Esophagus squamous epithelium (tissue), 5 donors: ENCODE results near the gene ATP8B1. TPM values are rescaled to one million over a fixed set of nuclear protein-coding genes. Genes with fewer than 3 reads are reported as not detected.
"Not testable (repeated sequence)": the region's sequence is repeated elsewhere in the genome, so short reads cannot be mapped to it uniquely, and the experiment has no call there.

Experiments used
- DNase-seq: peaks from one replicate; lab custom pipeline; 2025; lab: John Stamatoyannopoulos, UW
- H3K27ac ChIP-seq, 4 donors: fragments of 200-600 bp; sonication (generic); one replicate each; pipeline ENCODE4 v1.5.1; 2016 to 2019; ENCODE audit warnings: mild to moderate bottlenecking in 1 of 4
- H3K27me3 ChIP-seq, 4 donors: fragments of 200-600 bp; sonication (generic); 1 replicate in 3 of 4; 2 replicates in 1 of 4; pipeline versions ENCODE4 v1.5.1 to v1.6.0; 2017 to 2021; ENCODE audit warnings: antibody characterized with exemption in 1 of 4
- H3K36me3 ChIP-seq, 3 donors: fragments of 200-600 bp; sonication (generic); one replicate each; pipeline ENCODE4 v1.5.1; 2016 to 2019
- H3K4me1 ChIP-seq, 3 donors: fragments of 200-600 bp; sonication (generic); one replicate each; pipeline ENCODE4 v1.5.1; 2017 to 2019
- H3K4me3 ChIP-seq, 4 donors: fragments of 200-600 bp; sonication (generic); 1 replicate in 3 of 4; 2 replicates in 1 of 4; pipeline ENCODE4 v1.5.1; 2016 to 2019; ENCODE audit warnings: mild to moderate bottlenecking in 2 of 4, moderate library complexity in 1 of 4
- H3K9me3 ChIP-seq, 3 donors: fragments of 200-600 bp; sonication (generic); one replicate each; pipeline ENCODE4 v1.5.1; 2016 to 2019
- CTCF ChIP-seq, 6 experiments: fragments of 450-650 bp in 4 of 6; fragments of 200-600 bp in 2 of 6; sonication (generic) in 2 of 6; IDR thresholded peaks; one replicate each; pipeline ENCODE4 v1.5.1; 2016 to 2019; ENCODE audit warnings: antibody characterized with exemption in 6 of 6, mild to moderate bottlenecking in 4 of 6, moderate library complexity in 4 of 6
- POLR2A ChIP-seq, 4 donors: fragments of 450-650 bp; IDR thresholded peaks; one replicate each; pipeline ENCODE4 v1.6.1; 2017; ENCODE audit warnings: antibody characterized with exemption in 4 of 4, mild to moderate bottlenecking in 4 of 4, moderate library complexity in 3 of 4
- WGBS, 2 donors: methylation state at CpG; one replicate each; pipeline ENCODE4 v1.1.5; 2018; 5-methylcytosine and 5-hydroxymethylcytosine counted together
- intact Hi-C: fragments of 100-400 bp; cut with DNase I; formaldehyde crosslinking; loops from one replicate; pipeline ENCODE4 v1.15.0; 2022
- total RNA-seq, 4 donors: library from RNA; depleted of rRNA; stranded (reverse); fragments of >200 nt; gene quantifications; one replicate each; pipeline ENCODE4 v1.1.0, GENCODE V29; 2016
- donor health status: DM: yes; HTN: yes; CAD: no.

ATP8B1 gene
- total RNA-seq, 4 donors from 2014 or later = 20.2 to 39.1 (median 35.6) TPM

- Histone ChIP-seq H3K4me1 (peaks cover 7 to 67% (median 36%) of the 10 kb centered on the region in 3 donors), H3K9me3 (peaks cover 0 to 6% (median 5%) of the 10 kb centered on the region in 3 donors), H3K27ac (no peak overlapping the region), H3K4me3 (no peak overlapping the region), H3K36me3 (peaks cover 0 to 7% (median 0%) of the 10 kb centered on the region in 3 donors), H3K27me3 (no peaks in the 10 kb centered on the region)
- no peak for TF ChIP-seq POLR2A (IDR thresholded peaks at IDR 0.05)
- no peak for TF ChIP-seq CTCF (IDR thresholded peaks at IDR 0.05)
- intact Hi-C loops = no loop called here
- 86 to 100% methylated on average over 1 of the region's 2 CpGs for WGBS, 2 donors
- DNase-seq = no peak
Measured at GRCh38 chr18:57741273-57741672, 61.8 kb downstream of the ATP8B1 start.

GRCh38 chr18:57738078-57738477 lies 65.0 kb downstream of the ATP8B1 start:
- TF ChIP-seq CTCF (IDR thresholded peaks at IDR 0.05) (no peak), POLR2A (IDR thresholded peaks at IDR 0.05) (no peak)
- peaks cover 0 to 6% (median 5%) of the 10 kb centered on the region in 3 donors for H3K9me3 ChIP-seq
- peaks cover 0 to 7% (median 0%) of the 10 kb centered on the region in 3 donors for H3K36me3 ChIP-seq
- DNase-seq = no peak
- H3K27ac ChIP-seq = peak overlapping the region; percentile 57 to 81 (median 72)
- 23 to 39% methylated on average over 7 of the region's 7 CpGs for WGBS, 2 donors
- peak overlapping the region in 1 of 4 donors; percentile 2 for H3K4me3 ChIP-seq
- peaks cover 0 to 36% (median 19%) of the 10 kb centered on the region in 3 donors for H3K4me1 ChIP-seq
- intact Hi-C loops = loop anchor here (10.0 kb wide), 1 partner anchor 67 kb away; the partner anchor contains the start of gene ATP8B1
- no peaks in the 10 kb centered on the region for H3K27me3 ChIP-seq

- Histone ChIP-seq H3K9me3 (peaks cover 0 to 6% (median 5%) of the 10 kb centered on the region in 3 donors), H3K4me1 (peaks cover 0 to 31% (median 19%) of the 10 kb centered on the region in 3 donors), H3K27me3 (no peaks in the 10 kb centered on the region), H3K27ac (peak overlapping the region; percentile 57 to 81 (median 72)), H3K4me3 (peak overlapping the region in 1 of 4 donors; percentile 2), H3K36me3 (peaks cover 0 to 7% (median 0%) of the 10 kb centered on the region in 3 donors)
- peak; percentile 6 for DNase-seq
- intact Hi-C loops = loop anchor here (10.0 kb wide), 1 partner anchor 67 kb away; the partner anchor contains the start of gene ATP8B1
- TF ChIP-seq CTCF (IDR thresholded peaks at IDR 0.05) (no peak), POLR2A (IDR thresholded peaks at IDR 0.05) (peak in 1 of 4 donors; percentile 30)
- 18 to 25% methylated on average over 7 to 8 of the region's 8 CpGs for WGBS, 2 donors
Measured at GRCh38 chr18:57737400-57738060, 65.6 kb downstream of the ATP8B1 start.

GRCh38 chr18:57735042-57735441 lies 68.1 kb downstream of the ATP8B1 start:
- intact Hi-C loops = loop anchor here (10.0 kb wide), 1 partner anchor 70 kb away; the partner anchor contains the start of gene ATP8B1
- H3K9me3 ChIP-seq, DNase-seq, H3K27me3 ChIP-seq, H3K27ac ChIP-seq, H3K4me3 ChIP-seq: not testable (repeated sequence)
- H3K4me1 ChIP-seq = peaks cover 0 to 36% (median 19%) of the 10 kb centered on the region in 3 donors
- WGBS, 2 donors = 95 to 97% methylated on average over 15 to 16 of the region's 18 CpGs
- peaks cover 0 to 10% (median 0%) of the 10 kb centered on the region in 3 donors for H3K36me3 ChIP-seq

GRCh38 chr18:57733861-57734260 lies 69.3 kb downstream of the ATP8B1 start:
- no peaks in the 10 kb centered on the region for H3K9me3 ChIP-seq
- DNase-seq = no peak
- 90 to 96% methylated on average over 3 of the region's 3 CpGs for WGBS, 2 donors
- no peaks in the 10 kb centered on the region for H3K27me3 ChIP-seq
- no peak overlapping the region for H3K27ac ChIP-seq
- H3K4me1 ChIP-seq = peaks cover 0 to 45% (median 22%) of the 10 kb centered on the region in 3 donors
- H3K4me3 ChIP-seq = no peak overlapping the region
- intact Hi-C loops = loop anchor here (10.0 kb wide), 1 partner anchor 71 kb away; the partner anchor contains the start of gene ATP8B1
- H3K36me3 ChIP-seq = peaks cover 0 to 10% (median 0%) of the 10 kb centered on the region in 3 donors
- TF ChIP-seq CTCF (IDR thresholded peaks at IDR 0.05) (no peak), POLR2A (IDR thresholded peaks at IDR 0.05) (no peak)
